ENCODE data around the gene PTPRU. TPM values are rescaled to one million over a fixed set of nuclear protein-coding genes. Genes with fewer than 3 reads are reported as not detected.

The PTPRU gene
- total RNA-seq, 2 donors from 2014 or later = 24.1 to 40.2 TPM

DNA sequence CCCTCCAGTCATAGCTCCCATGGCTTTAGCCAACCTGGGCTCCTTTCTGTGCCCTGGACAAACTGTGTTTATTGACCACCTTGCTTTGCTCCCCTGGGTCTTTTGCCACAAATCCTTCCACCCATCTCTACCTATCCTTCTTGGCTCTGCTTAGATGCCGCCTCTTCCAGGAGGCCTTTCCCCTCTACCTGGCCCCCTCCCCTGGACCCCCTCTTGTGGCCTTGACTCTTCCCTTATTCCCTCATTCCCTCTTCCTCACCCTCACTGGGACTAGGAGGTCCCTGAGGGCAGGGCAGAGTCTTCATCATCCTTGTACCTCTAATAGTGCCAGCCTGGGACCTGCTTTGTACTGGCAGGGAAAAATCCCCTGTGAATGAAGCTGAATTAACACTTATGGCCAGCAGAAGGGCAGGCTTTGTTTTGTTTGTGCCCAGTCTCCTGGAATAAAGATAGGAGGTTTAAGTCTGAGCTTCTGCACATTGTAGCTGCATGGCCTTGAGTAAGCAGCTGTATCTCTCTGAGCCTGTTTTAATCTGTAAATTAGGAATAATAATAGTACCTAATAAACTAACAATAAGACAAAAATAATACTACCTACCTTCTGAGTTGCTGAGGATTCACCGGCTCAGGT is 13.7 kb downstream of the PTPRU start:
- intact Hi-C loops (cut with DNase I) = loop anchor here (10.0 kb wide), 2 partner anchors 1135 to 1455 kb away; no protein-coding TSS in a partner anchor
- no peak for ATAC-seq

DNA sequence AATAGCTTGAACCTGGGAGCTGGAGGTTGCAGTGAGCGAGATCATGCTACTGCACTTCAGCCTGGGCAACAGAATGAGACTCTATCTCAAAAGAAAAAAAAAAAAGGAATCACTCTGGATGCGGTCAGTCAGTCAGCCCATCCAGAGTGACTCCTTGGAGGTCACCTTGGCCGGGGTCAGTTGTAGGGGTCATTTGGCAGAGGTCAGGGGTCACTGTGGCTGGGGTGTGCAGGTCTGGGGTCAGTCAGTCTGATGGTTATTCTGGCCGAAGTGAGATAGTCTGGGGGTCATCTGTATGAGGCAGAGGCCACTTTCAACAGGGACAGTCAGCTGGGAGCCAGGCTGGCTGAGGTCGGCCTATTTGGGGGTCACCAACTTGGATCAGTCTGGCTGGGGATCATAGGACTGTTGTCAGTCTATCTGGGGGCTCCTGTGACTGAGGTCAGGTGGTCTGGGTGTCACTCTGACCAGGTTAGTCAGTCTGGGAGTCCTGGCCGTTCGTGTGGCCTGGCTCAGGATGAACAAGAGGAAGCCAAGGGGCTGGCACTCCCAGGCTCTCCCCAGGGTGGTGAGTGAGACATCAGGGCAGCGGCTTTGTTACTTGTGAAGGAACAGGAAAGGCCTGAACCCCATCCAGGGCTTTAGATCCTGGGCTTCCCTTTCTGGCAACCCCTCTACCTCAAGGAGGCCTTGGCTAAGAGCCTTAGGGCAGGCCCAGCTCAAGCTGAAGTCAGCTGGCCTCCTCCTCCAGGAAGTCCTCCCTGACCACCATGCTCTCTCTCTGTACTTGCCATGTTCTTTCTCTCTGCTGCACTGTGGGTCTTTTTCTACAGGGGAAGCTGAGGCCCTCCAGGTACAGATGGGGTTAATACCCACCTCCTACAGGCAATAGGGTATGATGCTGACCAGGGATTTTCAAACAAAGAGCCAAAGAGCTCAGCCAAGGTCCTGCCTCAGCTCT is 15.1 kb downstream of the PTPRU start:
- WGBS, 2 donors = 85 to 95% methylated on average over 4 to 8 of the region's 8 CpGs

More for the DNA sequence above, 13.7 kb downstream of the PTPRU start:
- Histone ChIP-seq H3K36me3 (replicated peaks in 1 of 2; ENCODE audit: insufficient read depth in 1 of 2, low read depth in 2 of 2) (no peaks in the 10 kb centered on the region), H3K4me1 (peaks cover 8% of the 10 kb centered on the region), H3K27me3 (no peaks in the 10 kb centered on the region), H3K4me3 (no peak overlapping the region), H3K9me3 (no peaks in the 10 kb centered on the region), H3K27ac (no peak overlapping the region)
- no peak for TF ChIP-seq POLR2A (IDR thresholded peaks at IDR 0.05)
- TF ChIP-seq, protein P1, sequence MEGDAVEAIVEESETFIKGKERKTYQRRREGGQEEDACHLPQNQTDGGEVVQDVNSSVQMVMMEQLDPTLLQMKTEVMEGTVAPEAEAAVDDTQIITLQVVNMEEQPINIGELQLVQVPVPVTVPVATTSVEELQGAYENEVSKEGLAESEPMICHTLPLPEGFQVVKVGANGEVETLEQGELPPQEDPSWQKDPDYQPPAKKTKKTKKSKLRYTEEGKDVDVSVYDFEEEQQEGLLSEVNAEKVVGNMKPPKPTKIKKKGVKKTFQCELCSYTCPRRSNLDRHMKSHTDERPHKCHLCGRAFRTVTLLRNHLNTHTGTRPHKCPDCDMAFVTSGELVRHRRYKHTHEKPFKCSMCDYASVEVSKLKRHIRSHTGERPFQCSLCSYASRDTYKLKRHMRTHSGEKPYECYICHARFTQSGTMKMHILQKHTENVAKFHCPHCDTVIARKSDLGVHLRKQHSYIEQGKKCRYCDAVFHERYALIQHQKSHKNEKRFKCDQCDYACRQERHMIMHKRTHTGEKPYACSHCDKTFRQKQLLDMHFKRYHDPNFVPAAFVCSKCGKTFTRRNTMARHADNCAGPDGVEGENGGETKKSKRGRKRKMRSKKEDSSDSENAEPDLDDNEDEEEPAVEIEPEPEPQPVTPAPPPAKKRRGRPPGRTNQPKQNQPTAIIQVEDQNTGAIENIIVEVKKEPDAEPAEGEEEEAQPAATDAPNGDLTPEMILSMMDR (IDR thresholded peaks at IDR 0.05) = no peak
- 95 to 98% methylated on average over 2 of the region's 2 CpGs for WGBS, 2 donors
- DNase-seq = no peak

DNA sequence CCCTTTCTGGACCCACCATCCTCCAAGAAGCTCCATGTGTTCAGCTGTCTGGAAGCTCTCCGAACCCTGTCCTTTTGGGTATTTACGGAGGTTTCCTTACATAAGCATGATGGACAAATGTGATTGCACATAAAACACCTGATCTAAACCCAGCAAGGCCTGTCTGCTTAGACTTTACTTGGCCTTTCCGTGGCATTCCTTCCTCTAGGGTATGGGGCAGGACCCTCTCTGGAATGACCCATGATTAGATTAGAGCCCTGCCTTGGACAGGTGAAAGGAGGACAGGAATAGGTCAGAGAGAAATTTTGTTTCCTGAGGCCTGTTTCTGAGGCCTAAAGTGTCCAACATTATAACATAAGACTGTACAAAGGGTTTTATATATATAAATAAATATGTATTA is 16.9 kb downstream of the PTPRU start:
- Histone ChIP-seq H3K9me3 (no peaks in the 10 kb centered on the region), H3K4me3 (no peak overlapping the region), H3K27ac (no peak overlapping the region), H3K36me3 (replicated peaks in 1 of 2; ENCODE audit: insufficient read depth in 1 of 2, low read depth in 2 of 2) (no peaks in the 10 kb centered on the region), H3K27me3 (no peaks in the 10 kb centered on the region), H3K4me1 (peaks cover 20% of the 10 kb centered on the region)
- DNase-seq (no peak), ATAC-seq (no peak)
- WGBS, 2 donors = 81 to 93% methylated on average over 3 of the region's 3 CpGs
- intact Hi-C loops (cut with DNase I) = no loop called here
- no peak for TF ChIP-seq POLR2A (IDR thresholded peaks at IDR 0.05)
- TF ChIP-seq, protein P1 (IDR thresholded peaks at IDR 0.05) = no peak

More for the DNA sequence above, 15.1 kb downstream of the PTPRU start:
- intact Hi-C loops (cut with DNase I) = no loop called here
- Histone ChIP-seq H3K36me3 (replicated peaks in 1 of 2; ENCODE audit: insufficient read depth in 1 of 2, low read depth in 2 of 2) (no peaks in the 10 kb centered on the region), H3K27ac (no peak overlapping the region), H3K4me1 (peaks cover 10% of the 10 kb centered on the region), H3K9me3 (no peaks in the 10 kb centered on the region), H3K27me3 (no peaks in the 10 kb centered on the region), H3K4me3 (no peak overlapping the region)
- ATAC-seq (no peak), DNase-seq (no peak)
- TF ChIP-seq, protein P1 (IDR thresholded peaks at IDR 0.05) = no peak
- no peak for TF ChIP-seq POLR2A (IDR thresholded peaks at IDR 0.05)

DNA sequence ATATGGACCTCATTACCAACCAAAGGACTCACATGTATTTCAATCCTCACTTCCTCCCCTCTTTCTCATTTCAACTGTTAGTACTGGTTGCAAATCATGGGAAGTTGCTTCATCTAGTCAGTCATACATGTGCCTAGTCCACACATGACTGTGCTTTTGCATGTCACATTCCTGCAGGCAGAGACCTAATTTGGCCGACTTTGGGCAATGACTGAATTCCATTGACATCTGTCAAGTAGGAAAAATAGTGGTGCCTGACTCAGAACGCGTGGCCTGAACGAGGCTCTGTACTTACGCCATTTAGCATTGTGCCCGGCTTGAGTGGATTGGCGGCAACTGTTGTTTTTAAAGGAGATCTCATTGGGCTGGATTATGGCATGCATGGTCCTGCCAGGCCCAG is 18.0 kb downstream of the PTPRU start:
- DNase-seq = no peak
- Histone ChIP-seq H3K27me3 (no peaks in the 10 kb centered on the region), H3K9me3 (no peaks in the 10 kb centered on the region), H3K4me1 (peaks cover 23% of the 10 kb centered on the region), H3K4me3 (no peak overlapping the region), H3K36me3 (replicated peaks in 1 of 2; ENCODE audit: insufficient read depth in 1 of 2, low read depth in 2 of 2) (no peaks in the 10 kb centered on the region), H3K27ac (no peak overlapping the region)
- TF ChIP-seq, protein P1 (IDR thresholded peaks at IDR 0.05) = no peak
- TF ChIP-seq POLR2A (IDR thresholded peaks at IDR 0.05) = no peak
- ATAC-seq = no peak
- 85 to 88% methylated on average over 7 of the region's 7 CpGs for WGBS, 2 donors
- intact Hi-C loops (cut with DNase I) = no loop called here
